IMR-90 (cell line): ENCODE results near the gene EIF4B. TPM values are rescaled to one million over a fixed set of nuclear protein-coding genes. Genes with fewer than 3 reads are reported as not detected.

ENCODE experiments used
- ATAC-seq: fragments of 200-7000 bp; cut with Tn5 transposase; 2 replicates; pipeline ENCODE4 v1.9.1; 2020; ENCODE audit warnings: low read depth, mild to moderate bottlenecking, moderate library complexity
- BruUV-seq: library from RNA; stranded (reverse); fragments of 400-500 nt; replicated peaks from 2 replicates; lab custom pipeline; 2021; lab: Mats Ljungman, UMichigan
- CTCF ChIA-PET: fragments of 300-600 bp; formaldehyde crosslinking; extraction: SDS; loops from one replicate; lab custom pipeline; 2021; ENCODE audit warnings: antibody characterized with exemption; lab: Yijun Ruan, JAX
- POLR2A ChIA-PET: fragments of 300-600 bp; sonication (Branson Sonifier 250); formaldehyde crosslinking; loops from one replicate; lab custom pipeline; 2022; ENCODE audit warnings: antibody characterized with exemption; ENCODE audit not compliant: unreplicated experiment; lab: Charles Lee
- DNase-seq: peaks from one replicate; pipeline ENCODE4 v3.0.0; 2013
- H2AFZ ChIP-seq: replicated peaks from 2 replicates; pipeline ENCODE3; 2013; ENCODE audit warnings: low read length, mild to moderate bottlenecking; ENCODE audit not compliant: poor library complexity
- H2AK5ac ChIP-seq: 2 replicates; pipeline ENCODE4 v1.6.1; 2013; ENCODE audit warnings: low read depth, low read length, inconsistent platforms
- H2AK9ac ChIP-seq: replicated peaks from 2 replicates; pipeline ENCODE3; 2013; ENCODE audit warnings: mild to moderate bottlenecking, low read depth, low read length, moderate library complexity; ENCODE audit not compliant: poor library complexity
- H2BK120ac ChIP-seq: 2 replicates; pipeline ENCODE4 v1.6.1; 2013; ENCODE audit warnings: low read depth, low read length, inconsistent platforms
- H2BK15ac ChIP-seq: 3 replicates; pipeline ENCODE4 v1.6.1; 2013; ENCODE audit warnings: low read depth, low read length, inconsistent platforms
- H2BK20ac ChIP-seq: 2 replicates; pipeline ENCODE4 v1.6.1; 2013; ENCODE audit warnings: low read depth, mild to moderate bottlenecking, inconsistent platforms, low read length, moderate library complexity
- H2BK5ac ChIP-seq: 2 replicates; pipeline ENCODE4 v1.6.1; 2013; ENCODE audit warnings: mild to moderate bottlenecking, low read depth, low read length, inconsistent platforms; ENCODE audit not compliant: poor library complexity, severe bottlenecking
- H3K14ac ChIP-seq: replicated peaks from 2 replicates; pipeline ENCODE4 v1.6.1; 2013; ENCODE audit warnings: low read depth, low read length, inconsistent platforms
- H3K18ac ChIP-seq: 2 replicates; pipeline ENCODE4 v1.6.1; 2013; ENCODE audit warnings: low read depth, low read length, control low read depth
- H3K23ac ChIP-seq: 2 replicates; pipeline ENCODE4 v1.6.1; 2013; ENCODE audit warnings: low read depth, low read length, inconsistent platforms
- H3K27ac ChIP-seq: 2 replicates; pipeline ENCODE4 v1.5.1; 2013; ENCODE audit warnings: mild to moderate bottlenecking, control low read depth, low read length; ENCODE audit not compliant: insufficient read depth
- H3K27me3 ChIP-seq: 2 replicates; pipeline ENCODE4 v1.6.1; 2013; ENCODE audit warnings: low read length; ENCODE audit not compliant: control insufficient read depth, insufficient read depth
- H3K36me3 ChIP-seq: 2 replicates; pipeline ENCODE4 v1.6.1; 2013; ENCODE audit warnings: low read length, mixed read lengths; ENCODE audit not compliant: control insufficient read depth, insufficient read depth
- H3K4ac ChIP-seq: 2 replicates; pipeline ENCODE4 v1.6.1; 2013; ENCODE audit warnings: low read depth, low read length, inconsistent platforms
- H3K4me1 ChIP-seq: 2 replicates; pipeline ENCODE4 v1.6.1; 2013; ENCODE audit warnings: low read length, mixed read lengths; ENCODE audit not compliant: control insufficient read depth, insufficient read depth
- H3K4me2 ChIP-seq: 2 replicates; pipeline ENCODE4 v1.6.1; 2013; ENCODE audit warnings: low read depth, mild to moderate bottlenecking, control low read depth, low read length, moderate library complexity
- H3K4me3 ChIP-seq: 2 replicates; pipeline ENCODE4 v1.5.1; 2013; ENCODE audit warnings: low read depth, mild to moderate bottlenecking, control low read depth, low read length, moderate library complexity; ENCODE audit not compliant: insufficient read depth
- H3K56ac ChIP-seq: 2 replicates; pipeline ENCODE4 v1.6.1; 2013; ENCODE audit warnings: low read length, inconsistent platforms; ENCODE audit not compliant: insufficient read depth; ENCODE audit errors: extremely low read depth
- H3K79me1 ChIP-seq, 2 experiments: 2 replicates each; pipeline ENCODE4 v1.6.1; 2013; ENCODE audit warnings: low read length in 2 of 2, inconsistent platforms in 1 of 2, low read depth in 1 of 2
- H3K9ac ChIP-seq: 2 replicates; pipeline ENCODE4 v1.6.1; 2013; ENCODE audit warnings: low read depth, low read length, control low read depth
- H3K9me1 ChIP-seq: 2 replicates; pipeline ENCODE4 v1.6.1; 2013; ENCODE audit warnings: low read length, inconsistent platforms; ENCODE audit not compliant: insufficient read depth
- H3K9me3 ChIP-seq: 2 replicates; pipeline ENCODE4 v1.6.1; 2013; ENCODE audit warnings: low read length; ENCODE audit not compliant: control insufficient read depth, insufficient read depth
- H4K20me1 ChIP-seq: 2 replicates; pipeline ENCODE4 v1.6.1; 2013; ENCODE audit warnings: low read length, inconsistent platforms; ENCODE audit not compliant: insufficient read depth
- H4K5ac ChIP-seq: 2 replicates; pipeline ENCODE4 v1.6.1; 2013; ENCODE audit warnings: mild to moderate bottlenecking, low read depth, low read length, control low read depth
- H4K8ac ChIP-seq, 2 experiments: 2 replicates each; pipeline ENCODE4 v1.6.1; 2013; ENCODE audit warnings: low read depth in 2 of 2, low read length in 2 of 2, control low read depth in 1 of 2, inconsistent platforms in 1 of 2
- H4K91ac ChIP-seq: 2 replicates; pipeline ENCODE4 v1.6.1; 2013; ENCODE audit warnings: low read depth, low read length, inconsistent platforms; ENCODE audit not compliant: insufficient read depth
- CHD1 ChIP-seq: IDR thresholded peaks from 2 replicates; pipeline ENCODE4 v1.6.1; 2012; ENCODE audit warnings: low read depth, low read length, improper control_type of control experiment
- USF2 ChIP-seq: fragments of 150-350 bp; IDR thresholded peaks from 2 replicates; pipeline ENCODE4 v1.6.1; 2017; ENCODE audit warnings: mild to moderate bottlenecking, antibody characterized with exemption, low read length, low read depth
- WGBS, 2 experiments: methylation state at CpG; one replicate each; pipeline versions ENCODE4 v1.1.5 to v1.1.7; 2013; ENCODE audit warnings: missing lambda C conversion rate in 2 of 2; ENCODE audit not compliant: insufficient read length in 1 of 2; ENCODE audit errors: extremely low coverage in 2 of 2; 5-methylcytosine and 5-hydroxymethylcytosine counted together
- dilution Hi-C: fragments of 300-500 bp; cut with HindIII; formaldehyde crosslinking; loops from one replicate; pipeline ENCODE4 v1.14.3; 2018; ENCODE audit warnings: low sequenced_read_pairs; ENCODE audit not compliant: unreplicated experiment
- in situ Hi-C: fragments of 300-500 bp; cut with MboI; formaldehyde crosslinking; loops from 3 replicates; pipeline ENCODE4 v1.14.3; 2019; ENCODE audit warnings: low sequenced_read_pairs, inconsistent platforms, mixed read lengths
- intact Hi-C: fragments of 100-400 bp; cut with micrococcal nuclease; formaldehyde crosslinking; loops from 2 replicates; pipeline ENCODE4 v1.10.0; 2022
- polyA plus RNA-seq, 3 experiments: library from polyadenylated mRNA; depleted of rRNA; stranded (reverse); fragments of >200 nt; gene quantifications; 2 replicates each; pipeline ENCODE4 v1.2.3, GENCODE V29; 2012; ENCODE audit warnings: low replicate concordance in 1 of 3
- total RNA-seq: library from RNA; depleted of rRNA; stranded (reverse); fragments of >200 nt; gene quantifications from 2 replicates; pipeline ENCODE4 v1.2.3, GENCODE V29; 2012

EIF4B gene
- total and polyA plus RNA-seq, 2 of the 4 experiments (the other 2 are of a cell fraction), result 313 to 671 TPM

DNA sequence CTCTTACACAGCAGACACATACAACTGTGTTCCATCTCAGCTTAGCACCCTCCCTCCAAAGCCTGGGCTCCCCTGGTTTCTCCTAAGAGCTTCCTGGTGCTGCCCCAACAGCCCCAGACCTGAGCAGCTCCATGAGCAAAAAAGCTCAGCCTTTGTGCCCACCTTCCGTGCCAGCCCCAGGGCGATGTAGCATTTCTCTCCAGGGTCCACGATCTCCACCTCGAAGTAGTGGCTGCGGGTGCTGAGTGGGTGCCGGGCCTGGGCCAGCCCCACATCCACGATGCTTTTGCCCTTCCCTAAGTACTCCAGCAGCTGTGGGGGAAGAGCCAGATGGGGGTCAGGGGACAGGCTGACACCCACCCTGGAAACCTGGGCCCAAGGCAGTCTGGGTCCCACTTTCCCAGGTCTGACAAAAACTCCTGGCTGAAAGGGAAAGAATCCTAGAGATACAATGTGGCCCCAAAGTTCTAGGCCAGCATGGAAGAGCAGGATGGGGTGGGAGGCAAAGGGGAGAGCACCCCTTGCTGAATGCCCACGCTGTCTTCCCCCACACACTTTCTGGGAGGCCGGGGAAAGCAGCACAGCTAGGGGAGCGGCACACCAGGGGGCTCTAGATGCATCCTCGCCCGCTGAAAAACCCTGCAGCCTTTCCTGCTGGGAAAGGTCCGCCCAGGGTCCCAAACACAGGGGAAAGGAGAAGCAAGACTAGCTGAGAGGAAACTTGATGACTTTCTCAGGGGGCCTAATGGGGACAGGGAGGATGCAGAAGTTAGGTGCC lies 61.9 kb downstream of the EIF4B start:
- ChIA-PET POLR2A (no interaction called here), CTCF (no interaction called here)
- DNase-seq, result no peak
- peak overlapping the region; percentile 37; the same call in 1 of the 3 replicates for H2BK15ac ChIP-seq
- H4K5ac ChIP-seq, result no peak overlapping the region
- peak overlapping the region; percentile 78; the same call in 1 of the 2 replicates for H3K14ac ChIP-seq
- peaks cover 14% of the 10 kb centered on the region for H3K9me1 ChIP-seq
- H2AK9ac ChIP-seq, result peak overlapping the region; percentile 93
- no peak overlapping the region for H2AFZ ChIP-seq
- H3K9ac ChIP-seq, result no peak overlapping the region
- peaks cover 34% of the 10 kb centered on the region for H3K4me1 ChIP-seq
- H2BK20ac ChIP-seq, result 0 out of 2 replicates have a peak overlapping the region, but pooled peaks have one; percentile 33
- H3K27me3 ChIP-seq, result no peaks in the 10 kb centered on the region
- TF ChIP-seq CHD1, result no peak
- 0 out of 2 replicates have a peak, but pooled peaks have one; percentile 21 for TF ChIP-seq USF2
- H2BK120ac ChIP-seq, result peak overlapping the region; percentile 65; the same call in 1 of the 2 replicates
- H3K79me1 ChIP-seq, result peaks cover 16 to 62% of the 10 kb centered on the region in 2 experiments; a peak in 3 of 4 replicates
- no peak overlapping the region for H2BK5ac ChIP-seq
- no CpG with 5 or more reads among the region's 13 CpGs for WGBS, 2 experiments
- no peaks in the 10 kb centered on the region for H3K9me3 ChIP-seq
- peak overlapping the region; percentile 5; the same call in 1 of the 2 replicates for H3K27ac ChIP-seq
- dilution Hi-C loops, result no loop called here
- BruUV-seq, result no TSS peak
- H3K18ac ChIP-seq, result no peak overlapping the region
- H3K56ac ChIP-seq, result no peak overlapping the region
- H3K4me2 ChIP-seq, result no peak overlapping the region
- H3K36me3 ChIP-seq, result peaks cover 31% of the 10 kb centered on the region
- H2AK5ac ChIP-seq, result peak overlapping the region; percentile 79
- intact Hi-C loops, result no loop called here
- H4K20me1 ChIP-seq, result peaks cover 9% of the 10 kb centered on the region
- no peak overlapping the region for H3K4me3 ChIP-seq
- in situ Hi-C loops, result loop anchor here (5.0 kb wide), 1 partner anchor 119 kb away; no protein-coding TSS in a partner anchor
- peak overlapping the region; percentile 26; the same call in 1 of the 2 replicates for H4K91ac ChIP-seq
- no peak for ATAC-seq
- peak overlapping the region; percentile 60; the same call in 1 of the 2 replicates for H3K4ac ChIP-seq
- peak overlapping the region; percentile 41; the same call in 1 of the 2 replicates for H3K23ac ChIP-seq
- peak overlapping the region in 1 of 2 experiments; percentile 58; a peak in 1 of 4 replicates for H4K8ac ChIP-seq
